ENCODE measurements around the gene SURF2.

DNA sequence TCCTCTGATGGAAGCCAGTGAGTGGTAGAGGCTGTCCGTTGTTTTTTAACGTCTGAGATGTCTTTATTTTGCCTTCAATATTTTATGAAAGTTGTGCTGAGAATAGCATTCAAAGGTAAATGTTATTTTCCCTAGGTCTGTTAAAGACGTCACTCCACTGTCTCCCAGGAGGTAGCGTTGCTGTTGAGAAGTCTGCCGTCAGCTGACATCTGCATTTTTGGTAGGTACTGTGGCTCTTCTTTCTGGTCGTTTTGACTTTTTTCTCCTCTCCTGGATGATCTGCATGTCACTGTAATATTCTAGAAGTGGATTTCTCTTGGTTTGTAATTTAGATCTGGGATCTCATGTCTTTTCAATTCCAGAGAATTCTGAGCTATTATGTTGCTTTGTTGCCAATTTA is 46.7 kb upstream of the SURF2 start:
- TF ChIP-seq EP300 (IDR thresholded peaks at IDR 0.05) (no peak), POLR2AphosphoS5 (IDR thresholded peaks at IDR 0.05) (no peak), POLR2A (IDR thresholded peaks at IDR 0.05) (no peak)

Measured in sigmoid colon (tissue), 4 donors.